ENCODE results near the gene ANKH.

DNA sequence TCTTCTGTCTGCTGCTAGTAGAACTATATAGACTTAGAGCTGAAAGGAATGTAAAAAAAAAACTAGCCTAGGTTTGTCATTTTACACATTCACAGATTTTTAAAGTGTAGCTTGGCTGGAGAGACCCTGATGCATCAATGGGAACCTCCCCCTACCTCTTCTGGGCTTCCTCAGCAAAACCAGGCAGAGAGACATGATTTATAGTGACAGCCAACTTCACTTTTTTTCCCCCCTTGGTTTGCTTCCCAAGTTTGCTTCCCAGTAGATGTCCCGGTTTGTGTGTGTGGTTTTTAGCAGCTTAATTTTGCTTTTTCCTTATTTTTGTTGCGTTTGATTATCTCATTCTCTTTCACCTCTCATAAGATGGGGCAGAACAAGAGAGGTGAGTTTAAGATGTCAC is 205.2 kb downstream of the ANKH start:
- TF ChIP-seq EZH2 (IDR thresholded peaks at IDR 0.05; ENCODE audit: borderline replicate concordance, low read depth, low read length, poor library complexity, severe bottlenecking), result no peak
- TF ChIP-seq, protein P1, sequence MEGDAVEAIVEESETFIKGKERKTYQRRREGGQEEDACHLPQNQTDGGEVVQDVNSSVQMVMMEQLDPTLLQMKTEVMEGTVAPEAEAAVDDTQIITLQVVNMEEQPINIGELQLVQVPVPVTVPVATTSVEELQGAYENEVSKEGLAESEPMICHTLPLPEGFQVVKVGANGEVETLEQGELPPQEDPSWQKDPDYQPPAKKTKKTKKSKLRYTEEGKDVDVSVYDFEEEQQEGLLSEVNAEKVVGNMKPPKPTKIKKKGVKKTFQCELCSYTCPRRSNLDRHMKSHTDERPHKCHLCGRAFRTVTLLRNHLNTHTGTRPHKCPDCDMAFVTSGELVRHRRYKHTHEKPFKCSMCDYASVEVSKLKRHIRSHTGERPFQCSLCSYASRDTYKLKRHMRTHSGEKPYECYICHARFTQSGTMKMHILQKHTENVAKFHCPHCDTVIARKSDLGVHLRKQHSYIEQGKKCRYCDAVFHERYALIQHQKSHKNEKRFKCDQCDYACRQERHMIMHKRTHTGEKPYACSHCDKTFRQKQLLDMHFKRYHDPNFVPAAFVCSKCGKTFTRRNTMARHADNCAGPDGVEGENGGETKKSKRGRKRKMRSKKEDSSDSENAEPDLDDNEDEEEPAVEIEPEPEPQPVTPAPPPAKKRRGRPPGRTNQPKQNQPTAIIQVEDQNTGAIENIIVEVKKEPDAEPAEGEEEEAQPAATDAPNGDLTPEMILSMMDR (conservative IDR thresholded peaks at IDR 0.05; ENCODE audit: low read depth, low read length), result no peak
